Measurements from ENCODE around the gene CHST6.
"Not testable (repeated sequence)": the region's sequence is repeated elsewhere in the genome, so short reads cannot be mapped to it uniquely, and the experiment has no call there.

The CHST6 gene

GRCh38 chr16:75514296-75514695, 19.1 kb upstream of the CHST6 start:
- TF ChIP-seq Cebpa-rat (IDR thresholded peaks at IDR 0.05) = no peak
- H3K27me3 ChIP-seq = no peaks in the 10 kb centered on the region
- no peak overlapping the region for H3K4me3 ChIP-seq
- H3K9ac ChIP-seq = no peak overlapping the region
- no peak overlapping the region for H3K27ac ChIP-seq
- no peaks in the 10 kb centered on the region for H4K20me1 ChIP-seq
- peaks cover 0 to 24% (median 6%) of the 10 kb centered on the region in 11 experiments; a peak in 10 of 22 replicates for H3K9me3 ChIP-seq (replicated peaks in 1 of 11)
- H3K4me2 ChIP-seq = no peak overlapping the region
- peaks cover 0 to 5% (median 0%) of the 10 kb centered on the region in 11 experiments; a peak in 1 of 22 replicates for H3K36me3 ChIP-seq
- H3K4me1 ChIP-seq = peaks cover 10 to 27% (median 19%) of the 10 kb centered on the region in 10 experiments; a peak in 19 of 20 replicates

- Histone ChIP-seq H3K4me2 (peak overlapping the region; percentile 38 to 77 (median 58); a peak in 20 of 22 replicates), H3K27ac (peak overlapping the region in 10 of 11 experiments; percentile 51 to 76 (median 58); a peak in 20 of 22 replicates), H3K4me3 (peak overlapping the region in 5 of 10 experiments; percentile 4 to 26 (median 7); a peak in 5 of 20 replicates), H3K9ac (peak overlapping the region in 4 of 11 experiments; percentile 3 to 48 (median 26); a peak in 6 of 22 replicates), H3K27me3 (no peaks in the 10 kb centered on the region), H3K9me3 (replicated peaks in 1 of 11) (peaks cover 0 to 69% (median 40%) of the 10 kb centered on the region in 11 experiments; a peak in 16 of 22 replicates), H3K4me1 (peaks cover 30 to 68% (median 54%) of the 10 kb centered on the region in 10 experiments), H3K36me3 (peaks cover 0 to 16% (median 0%) of the 10 kb centered on the region in 11 experiments; a peak in 2 of 22 replicates), H4K20me1 (no peaks in the 10 kb centered on the region)
- peak in 5 of 11 experiments; percentile 42 to 75 (median 69); a peak in 8 of 22 replicates for TF ChIP-seq Cebpa-rat (IDR thresholded peaks at IDR 0.05)
Measured at GRCh38 chr16:75506574-75506973, 11.3 kb upstream of the CHST6 start.

GRCh38 chr16:75506107-75506506, 10.9 kb upstream of the CHST6 start:
- TF ChIP-seq Cebpa-rat (IDR thresholded peaks at IDR 0.05) = no peak
- no peaks in the 10 kb centered on the region for H3K27me3 ChIP-seq
- peak overlapping the region in 5 of 11 experiments; percentile 3 to 27 (median 21); a peak in 6 of 22 replicates for H3K9ac ChIP-seq
- H3K4me2 ChIP-seq = peak overlapping the region; percentile 38 to 77 (median 58)
- H4K20me1 ChIP-seq = no peaks in the 10 kb centered on the region
- H3K4me3 ChIP-seq = peak overlapping the region in 2 of 10 experiments; percentile 7 to 23; a peak in 3 of 20 replicates
- H3K27ac ChIP-seq = peak overlapping the region in 10 of 11 experiments; percentile 51 to 76 (median 58); a peak in 21 of 22 replicates
- H3K4me1 ChIP-seq = peaks cover 30 to 68% (median 54%) of the 10 kb centered on the region in 10 experiments
- H3K9me3 ChIP-seq (replicated peaks in 1 of 11) = peaks cover 0 to 73% (median 41%) of the 10 kb centered on the region in 11 experiments; a peak in 16 of 22 replicates
- peaks cover 0 to 16% (median 0%) of the 10 kb centered on the region in 11 experiments; a peak in 2 of 22 replicates for H3K36me3 ChIP-seq

GRCh38 chr16:75503801-75504200, 8.6 kb upstream of the CHST6 start:
- H3K9me3 ChIP-seq (replicated peaks in 1 of 11) = peaks cover 0 to 64% (median 43%) of the 10 kb centered on the region in 11 experiments; a peak in 16 of 22 replicates
- peak overlapping the region in 7 of 11 experiments; percentile 7 to 58 (median 51); a peak in 10 of 22 replicates for H3K4me2 ChIP-seq
- H3K36me3 ChIP-seq = peaks cover 0 to 16% (median 0%) of the 10 kb centered on the region in 11 experiments; a peak in 2 of 22 replicates
- H3K27ac ChIP-seq = no peak overlapping the region
- no peaks in the 10 kb centered on the region for H3K27me3 ChIP-seq
- H3K9ac ChIP-seq = no peak overlapping the region
- H4K20me1 ChIP-seq = no peaks in the 10 kb centered on the region
- TF ChIP-seq Cebpa-rat (IDR thresholded peaks at IDR 0.05) = no peak
- peaks cover 21 to 66% (median 52%) of the 10 kb centered on the region in 10 experiments for H3K4me1 ChIP-seq
- peak overlapping the region in 2 of 10 experiments; percentile 14 to 20; a peak in 2 of 20 replicates for H3K4me3 ChIP-seq

DNA sequence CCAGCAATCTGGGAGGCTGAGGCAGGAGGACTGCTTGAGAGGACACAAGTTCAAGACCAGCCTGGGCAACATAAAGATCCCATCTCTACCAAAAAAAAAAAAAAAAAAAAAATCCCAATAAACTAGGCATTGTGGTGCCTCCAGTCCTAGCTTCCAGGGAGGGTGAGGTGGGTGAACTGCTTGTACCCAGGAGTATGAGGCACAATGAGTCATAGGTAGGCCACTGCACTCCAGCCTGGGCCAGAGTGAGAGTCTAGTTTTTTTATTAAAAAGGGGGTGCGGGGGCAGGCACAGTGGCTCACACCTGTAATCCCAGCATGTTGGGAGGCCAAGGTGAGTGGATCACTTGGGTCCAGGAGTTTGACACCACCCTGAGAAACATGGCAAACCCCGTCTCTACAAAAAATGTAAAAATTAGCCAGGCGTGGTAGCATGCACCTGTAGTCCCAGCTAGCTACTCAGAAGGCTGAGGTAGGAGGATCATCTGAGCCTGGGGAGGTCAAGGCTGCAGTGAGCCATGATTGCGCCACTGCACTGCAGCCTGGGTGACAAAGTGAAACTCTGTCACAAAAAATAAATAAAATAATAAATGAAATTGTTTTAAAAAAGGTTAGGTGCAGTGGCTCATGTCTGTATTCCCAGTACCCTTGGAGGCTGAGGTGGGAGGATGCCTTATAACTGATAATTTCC, 7.8 kb upstream of the CHST6 start:
- peaks cover 0 to 57% (median 35%) of the 10 kb centered on the region in 11 experiments; a peak in 16 of 22 replicates for H3K9me3 ChIP-seq (replicated peaks in 1 of 11)
- H4K20me1 ChIP-seq = no peaks in the 10 kb centered on the region
- TF ChIP-seq Cebpa-rat (IDR thresholded peaks at IDR 0.05) = no peak
- H3K4me1 ChIP-seq = peaks cover 21 to 73% (median 52%) of the 10 kb centered on the region in 10 experiments
- H3K4me3 ChIP-seq = no peak overlapping the region
- H3K9ac ChIP-seq = no peak overlapping the region
- H3K27me3 ChIP-seq = no peaks in the 10 kb centered on the region
- H3K36me3 ChIP-seq = peaks cover 0 to 16% (median 0%) of the 10 kb centered on the region in 11 experiments; a peak in 2 of 22 replicates
- H3K4me2 ChIP-seq = peak overlapping the region in 6 of 11 experiments; percentile 7 to 58 (median 51); a peak in 12 of 22 replicates
- no peak overlapping the region for H3K27ac ChIP-seq

GRCh38 chr16:75501820-75502219, 6.6 kb upstream of the CHST6 start:
- not testable (repeated sequence) for H3K36me3 ChIP-seq, H3K27ac ChIP-seq, H3K4me3 ChIP-seq, H3K4me2 ChIP-seq, H4K20me1 ChIP-seq, H3K9ac ChIP-seq, H3K27me3 ChIP-seq
- Histone ChIP-seq H3K4me1 (peaks cover 15 to 72% (median 41%) of the 10 kb centered on the region in 10 experiments), H3K9me3 (replicated peaks in 1 of 11) (peaks cover 0 to 45% (median 23%) of the 10 kb centered on the region in 11 experiments; a peak in 12 of 22 replicates)

DNA sequence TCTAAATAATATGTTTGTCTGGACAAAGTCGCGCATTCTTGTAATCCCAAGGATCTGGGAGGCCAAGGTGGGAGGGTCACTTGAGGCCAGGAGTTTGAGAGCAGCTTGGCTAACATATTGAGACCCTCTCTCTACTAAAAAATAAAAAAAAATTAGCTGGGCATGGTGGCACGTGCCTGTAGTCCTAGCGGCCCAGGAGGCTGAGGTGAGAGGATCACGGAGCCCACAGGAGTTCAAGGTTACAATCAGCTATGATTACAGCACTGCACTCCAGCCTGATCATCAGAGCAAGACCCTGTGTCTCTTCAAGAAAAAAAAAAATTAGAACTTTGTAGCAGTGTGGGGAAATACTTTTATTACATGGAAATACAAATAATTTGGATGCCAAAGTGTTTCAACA, 6.1 kb upstream of the CHST6 start:
- no peak overlapping the region for H3K9ac ChIP-seq
- peaks cover 0 to 40% (median 19%) of the 10 kb centered on the region in 11 experiments; a peak in 11 of 22 replicates for H3K9me3 ChIP-seq (replicated peaks in 1 of 11)
- TF ChIP-seq Cebpa-rat (IDR thresholded peaks at IDR 0.05) = no peak
- no peak overlapping the region for H3K4me3 ChIP-seq
- H3K4me1 ChIP-seq = peaks cover 12 to 72% (median 37%) of the 10 kb centered on the region in 10 experiments
- H3K27ac ChIP-seq = no peak overlapping the region
- no peaks in the 10 kb centered on the region for H4K20me1 ChIP-seq
- H3K36me3 ChIP-seq = 0 out of 22 replicates have a peak, but pooled peaks cover 0 to 5% (median 0%) of the 10 kb centered on the region in 11 experiments
- H3K4me2 ChIP-seq = peak overlapping the region in 2 of 11 experiments; percentile 8 to 10; a peak in 1 of 22 replicates
- no peaks in the 10 kb centered on the region for H3K27me3 ChIP-seq

DNA sequence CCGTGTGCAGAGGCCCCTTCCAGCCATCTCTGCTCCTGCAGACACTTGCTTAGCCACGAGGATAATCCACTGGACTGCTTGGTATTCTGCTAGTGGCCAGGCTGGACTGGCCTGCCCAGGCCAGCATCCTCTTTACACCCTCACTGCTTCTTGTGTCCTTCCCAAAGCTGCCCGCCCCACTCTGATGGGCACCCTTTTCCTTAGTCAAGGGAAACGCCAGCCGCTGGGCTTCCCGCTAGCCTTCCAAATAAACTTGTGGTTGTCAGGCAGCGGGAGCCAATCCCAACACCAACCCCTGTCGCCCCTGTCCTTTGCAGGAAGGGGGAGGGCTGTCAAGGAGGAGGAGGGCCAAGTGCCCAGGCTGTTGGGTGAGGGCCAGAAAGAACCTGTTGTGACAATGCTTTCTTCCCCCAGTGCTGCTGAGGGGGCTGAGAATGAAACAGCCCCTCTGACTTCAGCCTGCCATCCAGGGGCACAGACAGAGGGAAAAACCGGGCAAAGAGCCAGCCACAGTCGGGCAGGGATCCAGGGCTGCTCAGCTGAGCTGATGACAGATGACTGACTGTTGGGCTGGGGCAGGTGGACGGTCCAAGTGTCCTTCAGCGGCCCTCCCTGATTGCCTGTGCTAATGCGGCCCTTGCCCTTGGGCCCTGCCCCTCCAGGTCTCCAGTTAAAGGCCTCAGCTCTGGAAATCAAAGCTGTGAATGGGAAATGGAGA, 3.5 kb upstream of the CHST6 start:
- Histone ChIP-seq H3K4me2 (peak overlapping the region in 3 of 11 experiments; percentile 15 to 24 (median 18); a peak in 3 of 22 replicates), H3K27me3 (peaks cover 0 to 16% (median 0%) of the 10 kb centered on the region in 11 experiments; a peak in 4 of 22 replicates), H3K4me1 (peaks cover 11 to 68% (median 41%) of the 10 kb centered on the region in 10 experiments; a peak in 18 of 20 replicates), H3K9me3 (replicated peaks in 1 of 11) (peaks cover 0 to 27% (median 14%) of the 10 kb centered on the region in 11 experiments; a peak in 10 of 22 replicates)
- H3K27ac ChIP-seq, H4K20me1 ChIP-seq, H3K36me3 ChIP-seq, H3K9ac ChIP-seq, H3K4me3 ChIP-seq: not testable (repeated sequence)

All from BLaER1 treated with 17β-estradiol and CSF1 and Interleukin-3, amounts not matched to agents 10 nM and 100 nM (cell line).